Activated CD4-positive, alpha-beta T cell treated with anti-CD3 and anti-CD28 coated beads, Interleukin-2, amount 10 ng/mL, durations not matched to agents 24 days and 14 days (primary cell): ENCODE measurements around the gene KSR1. TPM values are rescaled to one million over a fixed set of nuclear protein-coding genes. Genes with fewer than 3 reads are reported as not detected.

ENCODE experiments used
- DNase-seq: peaks from one replicate; pipeline ENCODE4 v3.0.0; 2022
- H3K27ac Mint-ChIP-seq: one replicate; pipeline ENCODE4 v1.8.0; 2022; ENCODE audit warnings: mild to moderate bottlenecking, mixed read lengths
- H3K27me3 Mint-ChIP-seq: one replicate; pipeline ENCODE4 v1.8.0; 2022; ENCODE audit warnings: mixed read lengths
- H3K36me3 Mint-ChIP-seq: one replicate; pipeline ENCODE4 v1.8.0; 2022; ENCODE audit warnings: low read depth, mild to moderate bottlenecking, mixed read lengths
- H3K4me1 Mint-ChIP-seq: one replicate; pipeline ENCODE4 v1.8.0; 2021; ENCODE audit warnings: mixed read lengths
- H3K4me3 Mint-ChIP-seq: one replicate; pipeline ENCODE4 v1.8.0; 2022; ENCODE audit warnings: mild to moderate bottlenecking, moderate library complexity, mixed read lengths
- H3K9me3 Mint-ChIP-seq: one replicate; pipeline ENCODE4 v1.8.0; 2021; ENCODE audit warnings: mixed read lengths
- intact Hi-C: fragments of 100-400 bp; cut with micrococcal nuclease; formaldehyde crosslinking; loops from one replicate; pipeline ENCODE4 v1.15.1; 2023
- total RNA-seq: library from RNA; stranded (reverse); gene quantifications from 2 replicates; pipeline ENCODE4 v1.2.3, GENCODE V29; 2022

Gene KSR1
- total RNA-seq, 1 donor from 2014 or later: 104 TPM

- H3K27me3 Mint-ChIP-seq: no peaks in the 10 kb centered on the region
- DNase-seq: no peak
- peaks cover 43% of the 10 kb centered on the region for H3K4me1 Mint-ChIP-seq
- H3K27ac Mint-ChIP-seq: no peak overlapping the region
- H3K4me3 Mint-ChIP-seq: no peak overlapping the region
- intact Hi-C loops: no loop called here
- peaks cover 39% of the 10 kb centered on the region for H3K36me3 Mint-ChIP-seq
- peaks cover 5% of the 10 kb centered on the region for H3K9me3 Mint-ChIP-seq
These were observed 47.4 kb downstream of the KSR1 start for GRCh38 chr17:27503611-27504010.

- Mint-ChIP-seq H3K27ac (no peak overlapping the region), H3K4me1 (peaks cover 40% of the 10 kb centered on the region), H3K36me3 (peaks cover 32% of the 10 kb centered on the region), H3K9me3 (peaks cover 5% of the 10 kb centered on the region), H3K4me3 (no peak overlapping the region), H3K27me3 (no peaks in the 10 kb centered on the region)
- intact Hi-C loops: no loop called here
- no peak for DNase-seq
These were observed 48.1 kb downstream of the KSR1 start for GRCh38 chr17:27504188-27504995.

GRCh38 chr17:27506348-27507218, 50.3 kb downstream of the KSR1 start:
- Mint-ChIP-seq H3K4me1 (peaks cover 54% of the 10 kb centered on the region), H3K36me3 (peaks cover 16% of the 10 kb centered on the region), H3K4me3 (no peak overlapping the region), H3K27ac (peak overlapping the region; percentile 86), H3K27me3 (no peaks in the 10 kb centered on the region), H3K9me3 (no peaks in the 10 kb centered on the region)
- intact Hi-C loops: no loop called here
- DNase-seq: no peak

GRCh38 chr17:27511168-27511883, 55.1 kb downstream of the KSR1 start:
- Mint-ChIP-seq H3K4me3 (no peak overlapping the region), H3K36me3 (peaks cover 9% of the 10 kb centered on the region), H3K9me3 (no peaks in the 10 kb centered on the region), H3K27ac (peak overlapping the region; percentile 3), H3K27me3 (no peaks in the 10 kb centered on the region), H3K4me1 (peaks cover 45% of the 10 kb centered on the region)
- no peak for DNase-seq
- intact Hi-C loops: no loop called here

GRCh38 chr17:27512031-27512430, 55.8 kb downstream of the KSR1 start:
- intact Hi-C loops: no loop called here
- H3K9me3 Mint-ChIP-seq: no peaks in the 10 kb centered on the region

GRCh38 chr17:27512511-27513346, 56.5 kb downstream of the KSR1 start:
- H3K9me3 Mint-ChIP-seq: no peaks in the 10 kb centered on the region
- no peak overlapping the region for H3K27ac Mint-ChIP-seq
- peaks cover 44% of the 10 kb centered on the region for H3K4me1 Mint-ChIP-seq
- no peaks in the 10 kb centered on the region for H3K27me3 Mint-ChIP-seq
- DNase-seq: no peak
- no peak overlapping the region for H3K4me3 Mint-ChIP-seq
- peaks cover 9% of the 10 kb centered on the region for H3K36me3 Mint-ChIP-seq
- intact Hi-C loops: no loop called here

More at GRCh38 chr17:27512031-27512430, 55.8 kb downstream of the KSR1 start:
- H3K4me3 Mint-ChIP-seq: no peak overlapping the region
- H3K4me1 Mint-ChIP-seq: peaks cover 40% of the 10 kb centered on the region
- no peak for DNase-seq
- peaks cover 9% of the 10 kb centered on the region for H3K36me3 Mint-ChIP-seq
- H3K27ac Mint-ChIP-seq: no peak overlapping the region
- no peaks in the 10 kb centered on the region for H3K27me3 Mint-ChIP-seq

GRCh38 chr17:27513849-27514248, 57.6 kb downstream of the KSR1 start:
- Mint-ChIP-seq H3K9me3 (no peaks in the 10 kb centered on the region), H3K27me3 (no peaks in the 10 kb centered on the region), H3K4me3 (no peak overlapping the region), H3K27ac (no peak overlapping the region), H3K4me1 (peaks cover 49% of the 10 kb centered on the region), H3K36me3 (peaks cover 9% of the 10 kb centered on the region)
- no peak for DNase-seq
- intact Hi-C loops: no loop called here

- no peak for DNase-seq
- Mint-ChIP-seq H3K4me1 (peaks cover 53% of the 10 kb centered on the region), H3K36me3 (peaks cover 9% of the 10 kb centered on the region), H3K27ac (no peak overlapping the region), H3K4me3 (no peak overlapping the region), H3K9me3 (no peaks in the 10 kb centered on the region), H3K27me3 (no peaks in the 10 kb centered on the region)
- intact Hi-C loops: no loop called here
These were observed 58.6 kb downstream of the KSR1 start for GRCh38 chr17:27514595-27515413.

- DNase-seq: no peak
- peaks cover 7% of the 10 kb centered on the region for H3K36me3 Mint-ChIP-seq
- intact Hi-C loops: no loop called here
- no peaks in the 10 kb centered on the region for H3K27me3 Mint-ChIP-seq
- no peak overlapping the region for H3K27ac Mint-ChIP-seq
- no peaks in the 10 kb centered on the region for H3K9me3 Mint-ChIP-seq
- no peak overlapping the region for H3K4me3 Mint-ChIP-seq
- peaks cover 55% of the 10 kb centered on the region for H3K4me1 Mint-ChIP-seq
These were observed 61.8 kb downstream of the KSR1 start for GRCh38 chr17:27518048-27518447.

GRCh38 chr17:27518545-27519521, 62.6 kb downstream of the KSR1 start:
- Mint-ChIP-seq H3K4me3 (no peak overlapping the region), H3K27me3 (no peaks in the 10 kb centered on the region), H3K27ac (peak overlapping the region; percentile 17), H3K9me3 (no peaks in the 10 kb centered on the region), H3K4me1 (peaks cover 61% of the 10 kb centered on the region), H3K36me3 (peaks cover 5% of the 10 kb centered on the region)
- no peak for DNase-seq
- intact Hi-C loops: no loop called here

- intact Hi-C loops: no loop called here
- Mint-ChIP-seq H3K4me3 (no peak overlapping the region), H3K9me3 (no peaks in the 10 kb centered on the region), H3K4me1 (peaks cover 66% of the 10 kb centered on the region), H3K27me3 (no peaks in the 10 kb centered on the region), H3K36me3 (peaks cover 3% of the 10 kb centered on the region), H3K27ac (peak overlapping the region; percentile 17)
- no peak for DNase-seq
These were observed 63.3 kb downstream of the KSR1 start for GRCh38 chr17:27519550-27519949.
